AG04449 (cell line): ENCODE measurements around the gene MLYCD.

Source experiments
- CTCF ChIA-PET: fragments of 350-600 bp; formaldehyde crosslinking; extraction: SDS; loops from one replicate; lab custom pipeline; 2021; ENCODE audit warnings: antibody characterized with exemption; lab: Yijun Ruan, JAX
- POLR2A ChIA-PET: fragments of 400-600, 350-600 bp; formaldehyde crosslinking; extraction: SDS; loops from one replicate; lab custom pipeline; 2020; ENCODE audit warnings: antibody characterized with exemption, inconsistent platforms; lab: Yijun Ruan, JAX
- DNase-seq: peaks from one replicate; pipeline ENCODE4 v3.0.0-alpha.2; 2010; ENCODE audit warnings: low read depth, low spot score
- H3K4me3 ChIP-seq: 2 replicates; pipeline ENCODE4 v1.5.1; 2011; ENCODE audit warnings: low read depth, mild to moderate bottlenecking, control low read depth, low read length
- TF ChIP-seq, protein P1 (sequence below): IDR thresholded peaks from one replicate; pipeline ENCODE4 v1.5.1; 2011; ENCODE audit warnings: mild to moderate bottlenecking, moderate library complexity, low read length, control low read depth, inconsistent platforms; ENCODE audit not compliant: insufficient read depth; ENCODE audit errors: missing control alignments

MLYCD gene

DNA sequence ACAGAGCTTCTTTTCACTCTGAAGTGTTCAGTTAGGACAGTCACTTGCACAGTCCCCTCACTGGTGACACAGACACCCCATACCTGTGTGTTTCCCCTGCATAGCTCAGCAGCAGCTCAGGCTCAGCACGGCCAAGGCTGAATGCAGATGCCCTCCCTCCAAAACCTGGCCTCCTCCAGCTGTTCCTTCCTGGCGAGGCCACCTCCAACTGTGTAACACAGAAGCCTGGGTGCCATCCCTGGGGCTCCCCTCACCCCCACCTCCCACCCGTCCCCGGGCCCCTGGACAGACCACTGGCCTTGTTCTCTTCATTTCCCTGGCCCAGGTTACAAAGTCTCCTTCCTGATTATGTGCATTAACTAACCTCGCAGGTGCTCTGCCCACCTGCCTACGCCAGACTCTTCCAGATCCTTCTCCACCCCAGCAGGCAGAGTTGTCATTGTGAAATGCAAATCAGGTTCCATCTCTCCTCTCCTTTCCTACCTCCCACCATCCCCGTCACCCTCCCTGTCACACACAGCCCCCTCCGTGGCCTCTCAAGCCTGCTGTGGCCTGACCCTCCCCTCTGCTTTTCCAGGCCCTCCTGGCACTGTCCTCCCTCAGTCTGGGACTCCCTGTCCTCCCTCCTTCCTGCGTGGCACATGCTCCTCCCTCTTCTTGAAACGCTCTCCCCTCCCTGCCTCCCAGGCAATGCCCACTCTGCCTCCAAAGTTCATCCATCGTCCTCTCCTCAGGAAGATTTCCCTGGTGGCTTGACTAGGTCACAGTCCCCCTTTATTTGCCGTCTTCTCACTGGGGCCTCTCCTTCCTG is 26.4 kb downstream of the MLYCD start:
- ChIA-PET POLR2A (no interaction called here), CTCF (interaction anchor here (0.8 to 15.1 kb wide), 12 partner anchors 9 to 141 kb away, joined by 3 to 175 read pairs (median 10); partner anchors contain the start of genes MLYCD, OSGIN1 and SLC38A8)
- TF ChIP-seq, protein P1, sequence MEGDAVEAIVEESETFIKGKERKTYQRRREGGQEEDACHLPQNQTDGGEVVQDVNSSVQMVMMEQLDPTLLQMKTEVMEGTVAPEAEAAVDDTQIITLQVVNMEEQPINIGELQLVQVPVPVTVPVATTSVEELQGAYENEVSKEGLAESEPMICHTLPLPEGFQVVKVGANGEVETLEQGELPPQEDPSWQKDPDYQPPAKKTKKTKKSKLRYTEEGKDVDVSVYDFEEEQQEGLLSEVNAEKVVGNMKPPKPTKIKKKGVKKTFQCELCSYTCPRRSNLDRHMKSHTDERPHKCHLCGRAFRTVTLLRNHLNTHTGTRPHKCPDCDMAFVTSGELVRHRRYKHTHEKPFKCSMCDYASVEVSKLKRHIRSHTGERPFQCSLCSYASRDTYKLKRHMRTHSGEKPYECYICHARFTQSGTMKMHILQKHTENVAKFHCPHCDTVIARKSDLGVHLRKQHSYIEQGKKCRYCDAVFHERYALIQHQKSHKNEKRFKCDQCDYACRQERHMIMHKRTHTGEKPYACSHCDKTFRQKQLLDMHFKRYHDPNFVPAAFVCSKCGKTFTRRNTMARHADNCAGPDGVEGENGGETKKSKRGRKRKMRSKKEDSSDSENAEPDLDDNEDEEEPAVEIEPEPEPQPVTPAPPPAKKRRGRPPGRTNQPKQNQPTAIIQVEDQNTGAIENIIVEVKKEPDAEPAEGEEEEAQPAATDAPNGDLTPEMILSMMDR, result no peak
- H3K4me3 ChIP-seq, result no peak overlapping the region
- DNase-seq, result no peak

DNA sequence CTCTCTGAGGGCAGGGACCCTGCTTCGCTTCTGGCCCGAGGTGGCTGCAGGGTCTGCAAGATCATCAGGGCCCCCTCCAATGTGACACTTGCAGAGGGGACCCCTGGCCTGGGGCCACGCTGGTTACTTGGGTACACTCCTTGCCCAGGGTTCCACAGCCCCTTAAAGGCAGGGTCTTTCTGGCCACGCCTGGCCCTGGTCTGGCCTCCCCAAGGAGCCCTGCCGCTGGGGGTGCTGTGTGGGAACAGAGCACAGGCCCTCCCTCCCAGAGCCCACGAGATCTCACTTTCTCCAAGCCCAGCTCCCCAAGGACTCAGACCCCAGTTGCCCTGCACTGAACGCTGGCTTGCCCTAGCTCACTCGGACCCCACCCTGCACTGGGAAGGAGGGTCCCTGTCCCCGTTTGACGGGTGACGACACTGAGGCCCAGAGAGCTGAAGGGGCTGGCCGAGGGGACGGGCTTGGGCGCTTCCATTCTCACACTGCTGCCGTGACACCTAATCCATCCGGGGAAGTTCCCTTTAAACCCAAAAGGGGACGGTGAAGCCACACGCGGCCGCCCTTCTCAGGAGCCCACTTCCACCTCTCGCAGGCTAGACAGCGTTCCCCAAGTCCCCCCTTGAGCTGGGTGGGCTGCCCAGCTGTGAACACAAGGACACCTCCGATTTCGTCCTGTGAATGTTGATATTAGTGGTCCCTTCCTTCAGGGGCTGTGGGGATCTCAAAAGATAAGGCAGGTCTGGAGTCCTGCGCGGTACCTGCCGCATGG is 27.2 kb downstream of the MLYCD start:
- DNase-seq, result no peak
- TF ChIP-seq, protein P1, result no peak
- H3K4me3 ChIP-seq, result no peak overlapping the region
- CTCF ChIA-PET, result interaction anchor here (0.6 to 15.1 kb wide), 20 partner anchors 10 to 1228 kb away, joined by 3 to 175 read pairs (median 5); partner anchors contain the start of genes MLYCD, OSGIN1 and SLC38A8
- POLR2A ChIA-PET, result interaction anchor here (0.9 kb wide), 1 partner anchor 27 kb away, joined by 4 read pairs; no protein-coding TSS in a partner anchor

DNA sequence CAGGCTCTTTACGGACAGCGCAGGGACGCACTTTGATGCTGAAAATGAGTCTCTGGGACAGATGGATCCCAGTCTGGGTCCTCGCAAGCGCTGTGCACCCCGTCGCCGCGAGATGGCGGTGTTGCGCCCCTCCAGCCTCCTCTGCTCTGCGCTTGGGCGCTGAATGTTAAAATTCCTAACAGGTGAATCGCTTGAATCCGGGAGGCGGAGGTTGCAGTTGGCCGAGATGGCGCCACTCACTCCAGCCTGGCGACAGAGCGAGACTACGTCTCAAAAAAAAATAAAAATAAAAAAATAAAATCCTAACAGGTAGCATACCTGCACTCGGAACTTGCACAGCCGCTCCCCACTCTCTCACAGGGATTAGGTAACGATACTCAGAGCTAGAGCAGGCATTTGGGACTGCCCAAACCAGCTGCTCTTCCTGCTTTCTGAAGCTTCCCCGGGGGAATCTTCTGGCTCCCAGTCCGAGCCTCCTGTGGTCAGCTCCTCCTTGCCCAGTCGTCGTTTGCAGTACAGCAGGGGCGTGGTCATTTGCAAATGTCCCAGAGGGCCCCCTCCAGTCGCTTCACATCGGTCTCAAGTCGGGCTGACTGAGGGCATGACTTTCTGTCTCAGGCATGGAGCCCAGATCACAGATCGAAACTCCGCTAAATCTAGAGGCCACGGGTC is 27.9 kb downstream of the MLYCD start:
- POLR2A ChIA-PET, result interaction anchor here (0.9 kb wide), 1 partner anchor 27 kb away, joined by 4 read pairs; no protein-coding TSS in a partner anchor
- CTCF ChIA-PET, result interaction anchor here (0.6 to 15.1 kb wide), 23 partner anchors 10 to 1287 kb away, joined by 3 to 175 read pairs (median 4); partner anchors contain the start of genes MLYCD, OSGIN1 and SLC38A8
- no peak for DNase-seq
- H3K4me3 ChIP-seq, result peak overlapping the region; percentile 19; the same call in 1 of the 2 replicates
- TF ChIP-seq, protein P1, result peak; percentile 97

DNA sequence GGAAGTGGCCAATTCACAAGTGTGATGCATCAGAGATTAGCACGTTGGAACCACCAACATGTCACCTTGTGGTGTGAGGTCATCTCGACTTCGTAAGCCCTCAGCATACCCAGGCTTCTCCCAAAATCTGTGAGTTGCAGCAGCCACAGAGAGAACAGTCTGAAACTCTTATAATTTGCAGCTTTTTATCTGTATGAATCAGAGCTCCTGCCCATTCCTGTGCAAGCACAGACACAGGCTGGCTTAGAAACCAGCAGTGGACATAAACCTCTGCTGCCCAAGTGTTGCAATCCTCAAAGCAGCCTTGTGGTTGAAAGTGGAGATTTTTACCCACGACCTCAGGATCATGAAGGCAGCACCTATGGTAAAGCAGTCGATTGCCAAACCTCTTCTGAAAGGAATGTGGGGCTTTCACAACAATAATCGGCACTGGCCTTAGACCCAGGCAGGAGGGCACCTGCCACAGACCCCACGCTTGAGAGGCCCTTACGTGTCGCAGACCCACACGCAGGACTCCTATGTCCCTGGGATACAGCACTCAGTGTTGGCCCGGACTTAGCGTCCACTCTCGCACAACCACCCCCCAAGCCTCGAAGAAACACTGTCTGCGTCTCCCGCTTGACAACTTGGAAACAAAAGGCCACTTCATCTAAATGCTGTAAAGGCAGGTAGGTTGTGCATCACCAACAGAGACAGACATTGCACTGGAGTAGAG is 29.6 kb downstream of the MLYCD start:
- ChIA-PET CTCF (interaction anchor here (0.6 to 15.1 kb wide), 11 partner anchors 9 to 248 kb away, joined by 3 to 175 read pairs (median 12); partner anchors contain the start of gene OSGIN1), POLR2A (no interaction called here)
- DNase-seq, result peak; percentile 64
- H3K4me3 ChIP-seq, result no peak overlapping the region
- TF ChIP-seq, protein P1, result no peak

DNA sequence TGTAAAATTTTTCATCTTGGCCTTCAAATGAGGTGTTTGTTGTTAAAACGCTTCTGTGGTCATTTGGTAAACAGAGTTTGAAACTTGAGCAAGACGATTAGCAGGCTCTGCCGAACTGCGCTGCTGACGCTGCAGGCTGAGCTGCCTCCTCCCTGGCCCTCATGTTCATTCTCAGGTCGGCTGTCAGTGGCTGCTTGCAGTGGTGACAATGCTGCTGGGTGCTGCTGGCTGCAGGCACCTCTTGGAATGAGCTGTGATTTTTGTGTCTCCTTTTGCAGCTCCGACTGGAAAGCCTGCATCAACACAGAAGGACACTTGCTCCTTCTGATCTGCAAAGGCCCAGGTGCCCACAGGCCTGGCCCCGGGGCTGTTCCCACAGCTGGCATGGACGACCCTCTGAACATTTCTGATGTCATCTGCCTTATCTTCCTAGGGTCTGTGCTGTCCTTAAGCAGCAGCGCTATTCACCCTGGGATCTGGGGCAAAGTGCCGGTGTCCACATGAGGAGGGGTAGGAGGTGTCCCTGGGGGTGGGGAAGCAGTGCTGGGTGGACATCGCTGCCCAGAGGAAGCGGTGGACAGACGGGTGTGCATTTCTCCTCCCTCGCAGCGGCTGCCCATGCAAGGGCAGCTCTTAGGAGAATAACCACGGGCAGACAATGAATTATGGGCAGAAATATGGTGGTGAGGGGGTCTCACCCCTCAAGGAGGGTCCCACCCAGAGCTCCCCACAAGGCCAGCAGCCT is 31.1 kb downstream of the MLYCD start:
- POLR2A ChIA-PET, result no interaction called here
- no peak overlapping the region for H3K4me3 ChIP-seq
- TF ChIP-seq, protein P1, result no peak
- CTCF ChIA-PET, result interaction anchor here (6.2 to 15.1 kb wide), 2 partner anchors 25 to 137 kb away, joined by 56 to 175 read pairs; partner anchors contain the start of gene OSGIN1
- DNase-seq, result no peak
